NCI-H1105 (cell line): ENCODE results near the gene COL4A2.
"Not testable (repeated sequence)": the region's sequence is repeated elsewhere in the genome, so short reads cannot be mapped to it uniquely, and the experiment has no call there.

Experiments
- DNase-seq: peaks from one replicate; lab custom pipeline; 2025; lab: John Stamatoyannopoulos, UW

The COL4A2 gene

DNA sequence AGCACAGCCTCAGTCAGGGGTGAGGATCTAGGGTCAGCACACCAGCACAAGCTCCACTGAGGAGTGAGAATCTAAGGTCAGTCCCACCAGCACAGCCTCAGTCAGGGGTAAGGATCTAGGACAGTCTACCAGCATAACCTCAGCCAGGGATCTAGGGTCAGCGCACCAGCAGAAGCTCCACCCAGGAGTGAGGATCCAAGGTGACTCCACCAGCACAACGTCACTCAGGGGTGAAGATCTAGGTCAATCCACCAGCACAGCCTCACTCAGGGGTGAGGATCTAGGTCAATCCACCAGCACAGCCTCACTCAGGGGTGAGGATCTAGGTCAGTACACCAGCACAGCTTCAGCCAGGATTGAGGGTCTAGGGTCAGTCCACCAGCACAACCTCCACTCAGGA lies 189.9 kb downstream of the COL4A2 start:
- no peak for DNase-seq

DNA sequence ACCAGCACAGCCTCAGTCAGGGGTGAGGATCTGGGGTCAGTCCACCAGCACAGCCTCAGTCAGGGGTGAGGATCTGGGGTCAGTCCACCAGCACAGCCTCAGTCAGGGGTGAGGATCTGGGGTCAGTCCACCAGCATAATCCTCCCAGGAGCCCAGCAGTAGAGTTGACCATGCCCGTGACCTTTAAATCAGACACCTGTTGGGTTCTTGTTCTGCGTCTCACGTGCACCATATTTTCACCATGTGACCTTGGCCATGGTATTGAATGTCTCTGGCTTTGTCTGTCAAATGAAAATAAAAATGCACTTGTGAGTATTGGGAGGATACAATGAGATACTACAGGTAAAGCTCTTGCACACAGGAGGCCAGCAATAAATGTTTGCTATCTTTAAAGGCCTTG lies 190.8 kb downstream of the COL4A2 start:
- not testable (repeated sequence) for DNase-seq

DNA sequence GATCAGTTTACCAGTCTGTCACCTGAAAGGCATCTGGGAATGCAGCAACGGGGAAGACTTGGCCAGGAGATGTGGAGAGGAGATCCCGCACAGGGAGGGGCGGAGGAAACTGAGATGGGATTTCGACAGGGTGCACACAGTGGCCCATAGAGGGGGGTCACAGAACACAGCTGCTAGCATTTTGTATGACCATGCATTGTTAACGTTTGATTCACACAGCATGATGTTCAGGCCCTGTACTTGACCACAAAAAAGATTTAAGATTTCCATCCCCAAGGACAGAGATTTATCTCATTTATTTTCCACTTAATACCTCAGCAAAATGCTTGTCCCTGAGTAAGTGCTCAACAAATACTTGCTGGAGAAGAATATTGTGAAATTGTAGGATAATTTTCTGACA lies 191.2 kb downstream of the COL4A2 start:
- DNase-seq, result no peak

- no peak for DNase-seq
Measured at GRCh38 chr13:110498765-110499164, 191.7 kb downstream of the COL4A2 start.

DNA sequence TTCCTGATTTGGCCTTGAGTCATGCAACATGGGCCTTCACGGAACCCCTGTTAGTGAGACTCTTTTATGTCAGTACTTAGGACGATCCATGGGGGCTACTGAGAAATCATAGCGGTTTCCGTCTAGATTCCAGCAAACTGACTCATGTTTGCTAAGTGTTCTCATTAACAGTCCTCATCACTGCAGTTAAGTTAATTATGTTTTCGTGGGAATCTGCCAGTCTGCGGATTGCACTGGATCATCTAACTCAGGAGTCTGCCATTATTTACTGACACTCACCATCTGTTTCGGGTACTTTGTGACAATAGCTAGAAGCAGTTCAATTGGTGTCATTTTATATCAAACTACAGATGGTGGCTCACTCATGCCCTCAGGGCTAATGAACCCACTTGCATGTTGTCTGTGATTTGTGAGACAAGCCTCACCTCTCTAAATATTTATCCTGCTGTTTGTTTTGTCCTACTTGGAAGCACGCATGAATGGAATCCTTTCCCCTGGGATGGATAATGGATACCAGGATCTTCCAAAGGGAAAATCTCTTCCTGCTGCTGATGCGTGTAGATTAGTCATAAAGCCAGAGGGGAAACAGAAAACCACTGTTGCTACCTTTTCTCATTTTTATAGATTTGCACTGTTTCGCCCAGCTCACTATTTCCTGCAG lies 192.7 kb downstream of the COL4A2 start:
- peak; percentile 89 for DNase-seq

- DNase-seq, result no peak
Measured at GRCh38 chr13:110500341-110500740, 193.3 kb downstream of the COL4A2 start.

DNA sequence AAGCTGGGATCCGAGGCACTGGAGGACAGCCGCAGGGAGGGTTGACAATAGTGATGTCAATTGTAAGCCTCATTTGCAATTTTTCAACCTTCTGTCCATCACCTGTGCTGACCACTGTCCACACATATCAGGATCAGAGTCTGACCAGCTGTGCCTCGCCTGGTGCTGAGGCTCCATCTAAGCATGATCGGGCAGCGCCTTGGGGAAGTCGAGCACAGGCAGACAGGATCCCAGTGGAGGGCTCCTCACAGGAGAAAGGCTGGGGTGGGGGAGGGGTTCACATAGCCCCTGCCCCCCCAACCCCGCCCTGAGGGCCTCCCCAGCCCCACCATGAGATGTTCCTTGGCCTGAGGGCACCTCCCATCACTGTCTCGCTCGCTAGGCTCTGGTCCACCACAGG lies 194.1 kb downstream of the COL4A2 start:
- DNase-seq, result no peak

- no peak for DNase-seq
Measured at GRCh38 chr13:110503037-110503901, 196.2 kb downstream of the COL4A2 start.

DNA sequence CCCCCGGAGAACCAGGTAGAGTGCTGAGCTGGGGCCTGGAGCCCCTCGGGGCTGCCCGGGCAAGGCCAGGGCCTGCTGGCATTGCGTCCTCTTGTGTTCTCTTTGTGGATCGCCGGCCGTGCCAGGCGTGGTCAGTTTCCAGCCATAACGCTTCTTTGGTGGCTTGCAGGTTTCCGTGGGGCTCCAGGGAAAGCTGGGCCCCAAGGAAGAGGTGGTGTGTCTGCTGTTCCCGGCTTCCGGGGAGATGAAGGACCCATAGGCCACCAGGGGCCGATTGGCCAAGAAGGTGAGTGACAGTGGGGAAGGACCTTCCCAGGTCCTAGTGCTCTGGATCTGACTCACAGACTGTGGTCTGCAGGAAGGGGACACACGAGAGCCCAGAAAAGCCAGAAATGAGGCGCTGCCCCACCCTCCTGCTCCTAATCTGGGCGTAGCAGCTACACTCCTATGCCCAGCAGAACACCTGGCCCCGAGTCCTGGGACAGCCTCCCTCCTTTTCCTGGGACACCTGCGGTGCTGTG lies 197.0 kb downstream of the COL4A2 start:
- no peak for DNase-seq

DNA sequence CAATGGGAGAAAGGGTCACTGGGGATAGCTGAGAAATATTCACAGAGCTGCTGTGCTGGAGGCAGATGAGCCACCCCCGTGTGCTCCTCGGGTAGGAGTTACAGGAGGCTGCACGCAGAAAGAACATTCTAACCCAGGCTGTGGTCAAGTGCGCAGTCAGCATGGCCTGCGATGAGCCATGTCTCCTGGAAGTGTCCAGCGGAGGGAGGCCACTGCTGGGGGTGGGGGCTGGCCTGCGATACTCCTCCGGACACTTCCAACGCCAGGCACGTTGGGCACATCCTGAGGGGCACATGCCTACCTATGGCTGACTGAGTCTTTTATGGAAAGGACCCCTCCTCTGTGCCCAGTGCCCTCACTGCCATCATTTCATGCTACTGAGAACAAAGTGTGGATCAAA lies 198.5 kb downstream of the COL4A2 start:
- DNase-seq, result no peak

- no peak for DNase-seq
Measured at GRCh38 chr13:110506396-110506795, 199.3 kb downstream of the COL4A2 start.

DNA sequence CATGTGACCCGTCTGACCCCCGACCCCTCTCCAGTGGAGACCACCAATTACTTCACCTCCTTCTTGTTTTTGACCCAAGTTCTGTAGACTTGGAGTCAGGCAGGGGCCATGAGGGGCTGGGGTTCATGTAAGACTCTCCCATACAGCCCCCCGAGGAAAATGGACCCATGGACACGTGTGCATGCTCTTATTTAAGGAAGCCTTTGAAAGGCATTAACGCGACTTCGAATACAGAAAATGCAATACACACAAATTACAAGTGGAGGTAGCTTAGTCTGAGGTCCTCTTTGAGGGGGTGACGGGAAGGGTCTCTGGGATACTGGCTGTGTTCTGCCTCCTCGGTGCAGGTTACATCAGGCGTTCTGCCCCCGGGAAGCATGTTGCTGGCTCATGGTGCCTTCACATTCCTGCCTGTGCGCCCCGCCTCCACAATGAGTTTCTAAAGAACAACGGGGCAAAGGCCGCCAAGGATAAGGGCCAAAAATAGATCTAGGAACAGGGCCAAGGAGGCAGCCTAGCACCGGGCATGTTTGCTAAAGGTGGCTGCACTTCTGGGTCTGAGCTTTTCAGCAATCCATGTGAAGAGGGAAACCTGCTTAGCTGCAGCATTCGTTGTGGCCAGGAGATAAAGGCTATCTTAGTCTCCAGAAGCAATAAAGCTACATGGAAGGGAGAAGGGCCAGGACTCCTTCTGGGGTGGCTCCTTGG lies 199.9 kb downstream of the COL4A2 start:
- peak; percentile 73 for DNase-seq

- no peak for DNase-seq
Measured at GRCh38 chr13:110507678-110508381, 200.7 kb downstream of the COL4A2 start.

DNA sequence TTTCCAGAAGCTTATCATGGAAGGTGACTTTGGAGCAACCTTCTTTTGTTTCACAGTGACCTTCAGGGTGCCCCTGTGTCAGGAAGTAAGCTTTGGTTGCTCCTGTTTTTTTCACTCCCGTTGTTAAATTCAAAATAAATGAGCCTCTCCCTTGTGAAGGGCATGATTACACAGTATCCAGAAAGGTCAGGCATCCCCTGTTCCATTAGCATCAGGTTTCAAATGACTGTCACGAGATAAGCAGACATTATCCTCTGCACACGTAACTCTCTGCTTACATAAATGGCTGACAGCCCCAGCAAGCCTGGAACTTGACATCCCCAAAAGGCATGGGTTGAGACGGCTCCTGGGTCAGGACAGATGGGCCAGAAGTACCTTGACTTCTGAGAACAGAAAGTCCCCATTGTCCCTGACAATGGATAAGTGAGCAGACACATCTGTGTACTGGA lies 202.4 kb downstream of the COL4A2 start:
- DNase-seq, result peak; percentile 50

DNA sequence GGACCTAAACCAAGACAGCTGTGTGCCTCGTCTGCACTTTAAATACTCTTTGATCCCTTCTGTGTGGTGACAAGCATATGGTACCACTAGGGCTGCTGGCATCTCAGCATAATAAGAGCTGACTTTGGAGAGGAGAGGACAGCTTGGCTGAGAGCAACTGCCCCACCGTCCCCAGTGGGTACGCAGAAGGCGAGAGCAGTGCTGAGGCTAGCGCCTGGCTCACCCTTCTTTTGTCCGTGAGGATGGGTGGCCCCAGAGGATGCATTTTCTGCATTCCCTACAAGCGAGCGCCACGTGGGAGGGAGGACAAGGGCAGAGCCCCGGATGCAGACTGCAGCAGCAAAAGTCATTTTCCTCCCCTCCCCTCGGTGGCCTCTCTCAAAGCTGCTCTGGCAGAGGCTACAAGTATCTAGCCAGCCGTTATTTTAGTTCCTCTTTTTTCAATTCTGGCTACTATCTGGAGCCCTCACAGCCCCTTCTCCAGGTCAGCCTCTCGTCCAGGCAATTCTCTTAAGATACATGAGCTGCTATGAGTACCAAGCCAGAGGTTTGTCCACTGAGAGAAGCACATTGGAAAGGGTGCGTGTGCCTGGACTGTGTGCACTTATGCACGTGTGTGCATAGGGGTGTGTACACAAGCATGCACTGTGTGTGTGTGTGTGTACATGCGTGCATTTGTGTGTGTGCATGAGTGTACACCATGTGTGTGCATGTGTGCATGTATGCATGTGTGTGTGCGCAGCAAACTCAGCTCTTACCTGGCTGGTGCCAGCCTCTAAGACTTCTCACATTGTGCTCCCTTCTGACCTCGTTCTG lies 203.1 kb downstream of the COL4A2 start:
- DNase-seq, result no peak

GRCh38 chr13:110511509-110512181 lies 204.6 kb downstream of the COL4A2 start:
- no peak for DNase-seq

DNA sequence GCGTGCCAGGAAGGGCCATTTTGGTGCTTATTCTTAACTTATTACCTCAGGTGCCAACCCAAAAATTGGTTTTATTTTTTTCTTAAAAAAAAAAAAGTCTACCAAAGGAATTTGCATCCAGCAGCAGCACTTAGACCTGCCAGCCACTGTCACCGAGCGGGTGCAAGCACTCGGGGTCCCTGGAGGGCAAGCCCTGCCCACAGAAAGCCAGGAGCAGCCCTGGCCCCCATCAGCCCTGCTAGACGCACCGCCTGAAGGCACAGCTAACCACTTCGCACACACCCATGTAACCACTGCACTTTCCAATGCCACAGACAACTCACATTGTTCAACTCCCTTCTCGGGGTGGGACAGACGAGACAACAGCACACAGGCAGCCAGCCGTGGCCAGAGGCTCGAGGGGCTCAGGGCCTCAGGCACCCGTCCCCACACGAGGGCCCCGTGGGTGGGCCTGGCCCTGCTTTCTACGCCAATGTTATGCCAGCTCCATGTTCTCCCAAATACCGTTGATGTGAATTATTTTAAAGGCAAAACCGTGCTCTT lies 205.2 kb downstream of the COL4A2 start:
- DNase-seq, result no peak

DNA sequence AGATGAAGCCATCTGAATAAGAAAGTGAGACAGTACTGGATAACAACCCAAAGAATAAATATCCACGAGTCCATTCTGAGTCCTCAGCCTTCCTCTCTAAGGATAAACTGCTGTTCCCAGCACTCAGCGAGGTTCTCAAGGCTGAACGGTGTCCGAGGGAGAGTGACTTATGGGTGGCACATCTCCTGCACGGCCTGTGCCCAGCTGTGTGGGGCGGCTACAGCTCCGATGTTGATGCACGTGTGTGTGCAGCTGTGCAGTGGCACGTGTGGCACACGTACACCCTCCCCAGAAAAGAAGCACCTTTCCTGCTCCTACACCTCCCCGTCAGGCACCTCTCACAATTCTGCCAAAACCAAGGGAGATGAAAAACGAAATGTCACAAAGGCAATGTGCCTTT lies 209.4 kb downstream of the COL4A2 start:
- no peak for DNase-seq

- no peak for DNase-seq
Measured at GRCh38 chr13:110517505-110518225, 210.6 kb downstream of the COL4A2 start.

DNA sequence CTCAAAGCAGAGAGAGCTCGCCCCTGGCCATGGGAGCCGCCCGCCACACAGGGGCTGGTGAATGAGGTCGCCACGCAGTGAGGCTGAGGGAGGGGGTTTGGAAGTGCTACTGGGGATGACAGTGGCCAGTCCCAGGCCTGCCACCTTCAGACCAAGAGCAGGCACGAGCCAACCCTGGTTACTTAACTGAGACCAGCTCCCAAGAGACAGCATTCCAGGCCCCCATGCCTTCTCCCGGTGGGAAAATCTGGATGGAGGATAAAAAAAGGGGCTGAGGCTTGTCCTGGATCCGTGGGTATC lies 211.1 kb downstream of the COL4A2 start:
- no peak for DNase-seq
